Colonic mucosa (tissue), 4 donors: Measurements from ENCODE around the gene CARS1. TPM values are rescaled to one million over a fixed set of nuclear protein-coding genes. Genes with fewer than 3 reads are reported as not detected.

Experiments used
- DNase-seq: peaks from one replicate; pipeline ENCODE4 v3.0.0-alpha.2; 2020
- H3K27ac ChIP-seq: fragments of 200-600 bp; one replicate; pipeline ENCODE4 v1.8.0; 2021
- H3K27me3 ChIP-seq: fragments of 200-600 bp; one replicate; pipeline ENCODE4 v1.8.0; 2021
- H3K36me3 ChIP-seq: fragments of 200-600 bp; one replicate; pipeline ENCODE4 v1.8.0; 2021
- H3K4me1 ChIP-seq: fragments of 200-600 bp; one replicate; pipeline ENCODE4 v1.8.0; 2021; ENCODE audit warnings: mild to moderate bottlenecking
- H3K4me3 ChIP-seq: fragments of 200-600 bp; one replicate; pipeline ENCODE4 v1.8.0; 2021
- H3K9ac ChIP-seq, 2 donors: one replicate each; pipeline ENCODE4 v1.7.0; 2013; ENCODE audit warnings: control low read depth in 2 of 2, low read depth in 2 of 2, low read length in 2 of 2
- H3K9me3 ChIP-seq: fragments of 200-600 bp; one replicate; pipeline ENCODE4 v1.8.0; 2021
- CTCF ChIP-seq: fragments of 200-600 bp; IDR thresholded peaks from one replicate; pipeline ENCODE4 v1.8.0; 2022; ENCODE audit warnings: antibody characterized with exemption, mild to moderate bottlenecking
- intact Hi-C: fragments of 100-400 bp; cut with DNase I; formaldehyde crosslinking; loops from one replicate; pipeline ENCODE4 v1.14.1; 2022
- total RNA-seq, 2 donors: library from RNA; stranded (reverse); fragmentation: NEBNext Ultra II Directional in 1 of 2; extraction: Animal tissue kit (Norgen Biotek cat#: 25700) in 1 of 2; gene quantifications; one replicate each; pipeline ENCODE4 v1.2.1, GENCODE V29; 2021
- donor health status: healthy.
- donor health status: DM: no; HTN: no; CAD: no.
- donor health status: DM: no; HTN: no; CAD: no.

The CARS1 gene
- total RNA-seq, 2 donors from 2014 or later = 48.4 to 74.3 TPM

GRCh38 chr11:2997406-2997805, 59.8 kb downstream of the CARS1 start:
- intact Hi-C loops = no loop called here
- Histone ChIP-seq H3K9ac (no peak overlapping the region), H3K4me1 (peaks cover 5% of the 10 kb centered on the region), H3K9me3 (no peaks in the 10 kb centered on the region), H3K27ac (no peak overlapping the region), H3K4me3 (no peak overlapping the region), H3K36me3 (no peaks in the 10 kb centered on the region), H3K27me3 (no peaks in the 10 kb centered on the region)
- no peak for TF ChIP-seq CTCF
- no peak for DNase-seq

- H3K4me3 ChIP-seq = no peak overlapping the region
- intact Hi-C loops = no loop called here
- no peak for TF ChIP-seq CTCF
- H3K4me1 ChIP-seq = peaks cover 5% of the 10 kb centered on the region
- H3K27me3 ChIP-seq = no peaks in the 10 kb centered on the region
- no peak overlapping the region for H3K27ac ChIP-seq
- no peak overlapping the region for H3K9ac ChIP-seq
- no peak for DNase-seq
- H3K36me3 ChIP-seq = no peaks in the 10 kb centered on the region
- H3K9me3 ChIP-seq = no peaks in the 10 kb centered on the region
These were observed 60.2 kb downstream of the CARS1 start for GRCh38 chr11:2996976-2997375.

- TF ChIP-seq CTCF = no peak
- no peak overlapping the region for H3K27ac ChIP-seq
- no peaks in the 10 kb centered on the region for H3K27me3 ChIP-seq
- peaks cover 5% of the 10 kb centered on the region for H3K4me1 ChIP-seq
- no peak overlapping the region for H3K9ac ChIP-seq
- no peaks in the 10 kb centered on the region for H3K36me3 ChIP-seq
- intact Hi-C loops = no loop called here
- no peak overlapping the region for H3K4me3 ChIP-seq
- no peaks in the 10 kb centered on the region for H3K9me3 ChIP-seq
- DNase-seq = no peak
These were observed 61.2 kb downstream of the CARS1 start for GRCh38 chr11:2995893-2996554.

GRCh38 chr11:2995031-2995561, 62.1 kb downstream of the CARS1 start:
- Histone ChIP-seq H3K9ac (no peak overlapping the region), H3K27me3 (no peaks in the 10 kb centered on the region), H3K4me1 (peaks cover 5% of the 10 kb centered on the region), H3K36me3 (no peaks in the 10 kb centered on the region), H3K4me3 (no peak overlapping the region), H3K27ac (no peak overlapping the region), H3K9me3 (no peaks in the 10 kb centered on the region)
- TF ChIP-seq CTCF = no peak
- intact Hi-C loops = no loop called here
- DNase-seq = no peak

- TF ChIP-seq CTCF = no peak
- intact Hi-C loops = no loop called here
- Histone ChIP-seq H3K4me1 (peaks cover 5% of the 10 kb centered on the region), H3K36me3 (no peaks in the 10 kb centered on the region), H3K27me3 (no peaks in the 10 kb centered on the region), H3K4me3 (no peak overlapping the region), H3K9ac (no peak overlapping the region), H3K27ac (no peak overlapping the region), H3K9me3 (no peaks in the 10 kb centered on the region)
- no peak for DNase-seq
These were observed 62.9 kb downstream of the CARS1 start for GRCh38 chr11:2994336-2994730.
